Psoas muscle (tissue), 8 donors: ENCODE measurements around the gene MTUS2. TPM values are rescaled to one million over a fixed set of nuclear protein-coding genes. Genes with fewer than 3 reads are reported as not detected.

Source experiments
- ATAC-seq, 4 donors: fragments of 200-7000 bp; cut with Tn5 transposase; one replicate each; pipeline ENCODE4 v1.9.1; 2020; ENCODE audit warnings: moderate library complexity in 3 of 4, mild to moderate bottlenecking in 2 of 4
- DNase-seq, 2 donors: peaks; one replicate each; pipeline ENCODE4 v3.0.0-alpha.2; 2020
- H3K27ac ChIP-seq: fragments of 200-600 bp; one replicate; pipeline ENCODE4 v1.8.0; 2022
- H3K27me3 ChIP-seq, 3 donors: fragments of 200-600 bp in 1 of 3; one replicate each; pipeline versions ENCODE4 v1.6.1 to v1.8.0; 2013 to 2022; ENCODE audit warnings: low read length in 2 of 3, mild to moderate bottlenecking in 2 of 3, moderate library complexity in 1 of 3; ENCODE audit not compliant: insufficient read depth in 3 of 3
- H3K36me3 ChIP-seq, 2 donors: fragments of 200-600 bp in 1 of 2; one replicate each; pipeline versions ENCODE4 v1.6.1 to v1.8.0; 2013 to 2022; ENCODE audit warnings: low read depth in 1 of 2, mild to moderate bottlenecking in 1 of 2, moderate library complexity in 1 of 2; ENCODE audit not compliant: insufficient read depth in 1 of 2
- H3K4me1 ChIP-seq: fragments of 200-600 bp; one replicate; pipeline ENCODE4 v1.8.0; 2022
- H3K4me3 ChIP-seq: fragments of 200-600 bp; one replicate; pipeline ENCODE4 v1.8.0; 2022; ENCODE audit warnings: mild to moderate bottlenecking
- H3K9me3 ChIP-seq: fragments of 200-600 bp; one replicate; pipeline ENCODE4 v1.8.0; 2022
- CTCF ChIP-seq: fragments of 200-600 bp; IDR thresholded peaks from one replicate; pipeline ENCODE4 v1.8.0; 2022; ENCODE audit warnings: antibody characterized with exemption
- WGBS, 3 donors: extraction: QIAGEN DNeasy Blood & Tissue Kit; methylation state at CpG; one replicate each; pipeline versions ENCODE4 v1.1.6 to v1.1.7; 2013; 5-methylcytosine and 5-hydroxymethylcytosine counted together
- intact Hi-C, 2 donors: fragments of 100-400 bp; cut with DNase I; formaldehyde crosslinking; loops; one replicate each; pipeline versions ENCODE4 v1.11.0 to v1.14.2; 2022
- polyA plus RNA-seq, 3 donors: library from polyadenylated mRNA; stranded (reverse); fragments of 200-250 nt; gene quantifications; one replicate each; pipeline ENCODE4 v1.2.3, GENCODE V29; 2013
- total RNA-seq, 4 donors: library from RNA; stranded (reverse); fragmentation: NEBNext Ultra II Directional in 2 of 4; extraction: Animal tissue kit (Norgen Biotek cat#: 25700) in 2 of 4; gene quantifications; one replicate each; pipeline versions ENCODE4 v1.2.1 to v1.2.4, GENCODE V29; 2021 to 2023
- donor health status: healthy with polysubstance abuse.
- donor health status: DM: no; HTN: no; CAD: no; lungs with moderate emphysema.
- donor health status: Bipolar disorder and iron deficiency.
- donor health status: healthy.
- donor health status: DM: yes; HTN: yes; CAD: no.
- donor health status: DM: no; HTN: no; CAD: no.
- donor health status: DM: no; HTN: no; CAD: no.
- donor health status: DM: yes; HTN: yes; CAD: no.

Gene MTUS2
- total and polyA plus RNA-seq, 7 donors = 0.03 to 0.79 (median 0.14) TPM; not detected in 2

GRCh38 chr13:28885181-28885580, 65.0 kb downstream of the MTUS2 start:
- TF ChIP-seq CTCF = no peak
- H3K36me3 ChIP-seq = no peaks in the 10 kb centered on the region
- H3K4me3 ChIP-seq = no peak overlapping the region
- no peak for ATAC-seq
- H3K9me3 ChIP-seq = no peaks in the 10 kb centered on the region
- no peak overlapping the region for H3K27ac ChIP-seq
- WGBS, 3 donors = 9 to 24% (median 18%) methylated on average over 4 of the region's 4 CpGs
- no peak for DNase-seq
- H3K27me3 ChIP-seq = no peaks in the 10 kb centered on the region
- H3K4me1 ChIP-seq = no peaks in the 10 kb centered on the region
- intact Hi-C loops = no loop called here

GRCh38 chr13:28889086-28889732, 69.1 kb downstream of the MTUS2 start:
- no peak for TF ChIP-seq CTCF
- Histone ChIP-seq H3K27me3 (no peaks in the 10 kb centered on the region), H3K27ac (no peak overlapping the region), H3K36me3 (no peaks in the 10 kb centered on the region), H3K9me3 (no peaks in the 10 kb centered on the region), H3K4me3 (no peak overlapping the region), H3K4me1 (no peaks in the 10 kb centered on the region)
- WGBS, 3 donors = 64 to 68% (median 65%) methylated on average over 6 of the region's 6 CpGs
- ATAC-seq (no peak), DNase-seq (no peak)
- intact Hi-C loops = no loop called here

- DNase-seq (no peak), ATAC-seq (no peak)
- 40 to 48% (median 48%) methylated on average over 3 of the region's 3 CpGs for WGBS, 3 donors
- intact Hi-C loops = no loop called here
- H3K27me3 ChIP-seq = no peaks in the 10 kb centered on the region
- no peaks in the 10 kb centered on the region for H3K4me1 ChIP-seq
- no peaks in the 10 kb centered on the region for H3K36me3 ChIP-seq
- no peak for TF ChIP-seq CTCF
- no peaks in the 10 kb centered on the region for H3K9me3 ChIP-seq
- H3K27ac ChIP-seq = no peak overlapping the region
- no peak overlapping the region for H3K4me3 ChIP-seq
These were observed 70.6 kb downstream of the MTUS2 start for GRCh38 chr13:28890712-28891111.

- H3K27me3 ChIP-seq = no peaks in the 10 kb centered on the region
These were observed 97.9 kb downstream of the MTUS2 start for GRCh38 chr13:28918030-28918429.

More at GRCh38 chr13:28918030-28918429, 97.9 kb downstream of the MTUS2 start:
- 87 to 95% (median 93%) methylated on average over 2 of the region's 2 CpGs for WGBS, 3 donors
- H3K9me3 ChIP-seq = no peaks in the 10 kb centered on the region
- DNase-seq (no peak), ATAC-seq (no peak)
- intact Hi-C loops = no loop called here
- no peak overlapping the region for H3K27ac ChIP-seq
- TF ChIP-seq CTCF = no peak
- H3K4me1 ChIP-seq = no peaks in the 10 kb centered on the region
- no peak overlapping the region for H3K4me3 ChIP-seq
- H3K36me3 ChIP-seq = no peaks in the 10 kb centered on the region
